HCT116 (cell line): ENCODE measurements around the gene SLC35C1. TPM values are rescaled to one million over a fixed set of nuclear protein-coding genes. Genes with fewer than 3 reads are reported as not detected.

ENCODE experiments used
- ATAC-seq: fragments of 200-7000 bp; cut with Tn5 transposase; 2 replicates; pipeline ENCODE4 v1.9.1; 2020; ENCODE audit warnings: mild to moderate bottlenecking, moderate library complexity
- BruUV-seq: library from RNA; stranded (reverse); fragments of 400-500 nt; replicated peaks from 2 replicates; lab custom pipeline; 2021; lab: Mats Ljungman, UMichigan
- CTCF ChIA-PET: fragments of 300-600 bp; sonication (Branson Sonifier 250); formaldehyde crosslinking; loops from one replicate; lab custom pipeline; 2021; ENCODE audit warnings: antibody characterized with exemption; lab: Charles Lee
- POLR2A ChIA-PET: fragments of 300-600, 350-600 bp; sonication (Branson Sonifier 250); formaldehyde crosslinking; loops from one replicate; lab custom pipeline; 2021; ENCODE audit warnings: antibody characterized with exemption; lab: Charles Lee
- RAD21 ChIA-PET, 2 experiments: fragments of 300-600 bp; sonication (Branson Sonifier 250); formaldehyde crosslinking; loops; one replicate each; lab custom pipeline; 2023; ENCODE audit warnings: low total read pairs in 2 of 2; ENCODE audit not compliant: uncharacterized antibody in 2 of 2, unreplicated experiment in 2 of 2, low non-redundant PET in 1 of 2; lab: Charles Lee
- DNase-seq: peaks from one replicate; pipeline ENCODE4 v3.0.0-alpha.2; 2010; ENCODE audit warnings: low read depth, low spot score
- H2AFZ ChIP-seq: fragments of 200-600 bp; shearing (Covaris generic), sonication (generic); 2 replicates; pipeline ENCODE4 v1.6.1; 2017; ENCODE audit warnings: low read depth, mixed run types, mixed read lengths, antibody characterized with exemption, low read length; ENCODE audit not compliant: poor library complexity, severe bottlenecking
- H3K27ac ChIP-seq: 2 replicates; pipeline ENCODE4 v1.5.1; 2012; ENCODE audit warnings: low read depth, low read length
- H3K27me3 ChIP-seq: fragments of 200-600 bp; sonication (generic); 2 replicates; pipeline ENCODE4 v1.6.1; 2016; ENCODE audit warnings: mixed run types, low read length, mixed read lengths; ENCODE audit not compliant: insufficient read depth
- H3K36me3 ChIP-seq, 2 experiments: fragments of 200-500 bp in 1 of 2; fragments of 200-600 bp in 1 of 2; sonication (Bioruptor generic) in 1 of 2; sonication (generic) in 1 of 2; 2 replicates each; pipeline versions ENCODE4 v1.5.1 to v1.6.1; 2014 to 2016; ENCODE audit warnings: low read length in 2 of 2, inconsistent platforms in 1 of 2, mixed read lengths in 1 of 2, mixed run types in 1 of 2; ENCODE audit not compliant: insufficient read depth in 2 of 2, control insufficient read depth in 1 of 2
- H3K4me1 ChIP-seq, 2 experiments: fragments of 200-600 bp in 1 of 2; sonication (generic) in 1 of 2; 2 replicates each; pipeline versions ENCODE4 v1.5.1 to v1.6.1; 2012 to 2017; ENCODE audit warnings: low read length in 2 of 2, inconsistent platforms in 1 of 2, mild to moderate bottlenecking in 1 of 2, mixed read lengths in 1 of 2, mixed run types in 1 of 2, moderate library complexity in 1 of 2; ENCODE audit not compliant: insufficient read depth in 2 of 2, control insufficient read depth in 1 of 2
- H3K4me2 ChIP-seq: fragments of 200-600 bp; sonication (generic); 2 replicates; pipeline ENCODE4 v1.6.1; 2017; ENCODE audit warnings: mixed run types, low read length, mixed read lengths
- H3K4me3 ChIP-seq, 2 experiments: fragments of 200-600 bp in 1 of 2; sonication (generic) in 1 of 2; replicated peaks in 1 of 2; 2 replicates each; pipeline ENCODE4 v1.5.1; 2011 to 2016; ENCODE audit warnings: low read length in 2 of 2, control low read depth in 1 of 2, low read depth in 1 of 2, mild to moderate bottlenecking in 1 of 2, mixed read lengths in 1 of 2, mixed run types in 1 of 2
- H3K79me2 ChIP-seq: fragments of 200-600 bp; sonication (generic); 2 replicates; pipeline ENCODE4 v1.6.1; 2017; ENCODE audit warnings: mild to moderate bottlenecking, mixed run types, low read length, moderate library complexity, mixed read lengths; ENCODE audit not compliant: insufficient read depth
- H3K9ac ChIP-seq: fragments of 200-600 bp; sonication (generic); 2 replicates; pipeline ENCODE4 v1.6.1; 2016; ENCODE audit warnings: low read length, mixed read lengths
- H3K9me2 ChIP-seq: fragments of 200-600 bp; sonication (generic), shearing (Covaris generic); 2 replicates; pipeline ENCODE4 v1.6.1; 2017; ENCODE audit warnings: mixed run types, mild to moderate bottlenecking, moderate library complexity; ENCODE audit not compliant: insufficient read depth
- H3K9me3 ChIP-seq, 2 experiments: fragments of 200-500 bp in 1 of 2; fragments of 200-600 bp in 1 of 2; sonication (Bioruptor generic) in 1 of 2; sonication (generic) in 1 of 2; 2 replicates each; pipeline ENCODE4 v1.6.1; 2014 to 2017; ENCODE audit warnings: low read length in 2 of 2, mixed read lengths in 2 of 2, inconsistent platforms in 1 of 2, low read depth in 1 of 2, mild to moderate bottlenecking in 1 of 2, mixed run types in 1 of 2, moderate library complexity in 1 of 2; ENCODE audit not compliant: control insufficient read depth in 1 of 2, insufficient read depth in 1 of 2
- H4K20me1 ChIP-seq: fragments of 200-600 bp; sonication (generic), shearing (Covaris generic); 2 replicates; pipeline ENCODE4 v1.6.1; 2017; ENCODE audit warnings: mixed run types, mild to moderate bottlenecking, moderate library complexity; ENCODE audit not compliant: insufficient read depth
- ATF3 ChIP-seq: IDR thresholded peaks from 2 replicates; pipeline ENCODE4 v1.6.1; 2012
- CBX3 ChIP-seq: IDR thresholded peaks from 2 replicates; pipeline ENCODE4 v1.6.1; 2012; ENCODE audit warnings: low read depth
- CTCF ChIP-seq, 3 experiments: fragments of 200-600 bp in 1 of 3; sonication (generic) in 1 of 3; IDR thresholded peaks in 2 of 3; conservative IDR thresholded peaks in 1 of 3; 2 replicates each; pipeline ENCODE4 v1.5.1; 2012 to 2017; ENCODE audit warnings: low read depth in 2 of 3, low read length in 2 of 3, antibody characterized with exemption in 1 of 3, borderline replicate concordance in 1 of 3, control low read depth in 1 of 3, mild to moderate bottlenecking in 1 of 3, mixed read lengths in 1 of 3, mixed run types in 1 of 3, moderate library complexity in 1 of 3; ENCODE audit not compliant: insufficient read depth in 1 of 3
- EGR1 ChIP-seq: IDR thresholded peaks from 2 replicates; pipeline ENCODE4 v1.6.1; 2012; ENCODE audit warnings: low read depth
- EZH2 ChIP-seq: fragments of 200-600 bp; sonication (generic); IDR thresholded peaks from 2 replicates; pipeline ENCODE4 v1.6.1; 2017; ENCODE audit warnings: antibody characterized with exemption, mixed run types
- EZH2phosphoT487 ChIP-seq: fragments of 200-600 bp; IDR thresholded peaks from 2 replicates; pipeline ENCODE4 v1.6.1; 2018; ENCODE audit warnings: antibody characterized with exemption, borderline replicate concordance
- FOSL1 ChIP-seq: IDR thresholded peaks from 2 replicates; pipeline ENCODE4 v1.6.1; 2012; ENCODE audit warnings: low read depth
- JUND ChIP-seq: IDR thresholded peaks from 2 replicates; pipeline ENCODE4 v1.6.1; 2012
- MAX ChIP-seq: IDR thresholded peaks from 2 replicates; pipeline ENCODE4 v1.6.1; 2012
- POLR2A ChIP-seq: IDR thresholded peaks from 2 replicates; pipeline ENCODE4 v1.7.0; 2011; ENCODE audit warnings: borderline replicate concordance; ENCODE audit not compliant: insufficient read depth, insufficient read length; ENCODE audit errors: extremely low read depth
- POLR2AphosphoS5 ChIP-seq: IDR thresholded peaks from 2 replicates; pipeline ENCODE4 v1.6.1; 2011; ENCODE audit warnings: mild to moderate bottlenecking, low read depth, low read length, moderate library complexity
- RAD21 ChIP-seq: IDR thresholded peaks from 2 replicates; pipeline ENCODE4 v1.6.1; 2012; ENCODE audit warnings: low read depth, mild to moderate bottlenecking
- SIN3A ChIP-seq: IDR thresholded peaks from 2 replicates; pipeline ENCODE4 v1.6.1; 2012; ENCODE audit warnings: low read depth
- SRF ChIP-seq: IDR thresholded peaks from 2 replicates; pipeline ENCODE4 v1.6.1; 2012; ENCODE audit warnings: low read depth
- TCF7L2 ChIP-seq: IDR thresholded peaks from 2 replicates; pipeline ENCODE4 v1.7.0; 2011; ENCODE audit warnings: borderline replicate concordance, inconsistent platforms; ENCODE audit not compliant: insufficient read depth, insufficient read length; ENCODE audit errors: extremely low read depth
- YY1 ChIP-seq: IDR thresholded peaks from 2 replicates; pipeline ENCODE4 v1.6.1; 2011; ENCODE audit warnings: low read length, low read depth, moderate library complexity, mild to moderate bottlenecking; ENCODE audit not compliant: insufficient replicate concordance; ENCODE audit errors: extremely low read depth
- ZBTB33 ChIP-seq: IDR thresholded peaks from 2 replicates; pipeline ENCODE4 v1.6.1; 2011; ENCODE audit warnings: mild to moderate bottlenecking, low read length, moderate library complexity; ENCODE audit not compliant: insufficient replicate concordance; ENCODE audit errors: extremely low read depth
- ZFX ChIP-seq: fragments of 450-650 bp; IDR thresholded peaks from 2 replicates; pipeline ENCODE4 v1.6.1; 2017
- ZNF274 ChIP-seq: fragments of 200-500 bp; sonication (Bioruptor generic); IDR thresholded peaks from 2 replicates; pipeline ENCODE4 v1.6.1; 2014; ENCODE audit warnings: mild to moderate bottlenecking, low read depth, low read length, inconsistent platforms
- intact Hi-C: fragments of 100-400 bp; cut with micrococcal nuclease; formaldehyde crosslinking; loops from 2 replicates; pipeline ENCODE4 v1.10.0; 2022
- total RNA-seq: library from RNA; stranded (reverse); gene quantifications from one replicate; pipeline ENCODE4 v1.2.1, GENCODE V29; 2021; ENCODE audit not compliant: unreplicated experiment

SLC35C1 gene
- total RNA-seq, 1 experiment from 2014 or later, result 18.2 TPM

- no peak for TF ChIP-seq MAX
- TF ChIP-seq EGR1, result no peak
- TF ChIP-seq RAD21, result no peak
- TF ChIP-seq JUND, result no peak
- TF ChIP-seq CBX3, result no peak
- TF ChIP-seq EZH2, result no peak
- TF ChIP-seq ZBTB33, result no peak
- no peak for TF ChIP-seq EZH2phosphoT487
- TF ChIP-seq SRF, result no peak
- TF ChIP-seq POLR2A, result no peak
- no peak for TF ChIP-seq CTCF (IDR thresholded peaks at IDR 0.05 in 2 of 3, conservative IDR thresholded peaks at IDR 0.05 in 1 of 3; ENCODE audit: borderline replicate concordance in 1 of 3, insufficient read depth in 1 of 3, low read depth in 2 of 3, low read length in 2 of 3)
- no peak for TF ChIP-seq ZNF274
- TF ChIP-seq POLR2AphosphoS5, result no peak
- no peak for TF ChIP-seq ATF3
- TF ChIP-seq TCF7L2, result no peak
- TF ChIP-seq SIN3A, result no peak
- TF ChIP-seq ZFX, result no peak
- TF ChIP-seq FOSL1, result no peak
- no peak for TF ChIP-seq YY1
- intact Hi-C loops, result no loop called here
- DNase-seq, result no peak
- H3K9me3 ChIP-seq, result no peaks in the 10 kb centered on the region
- no TSS peak for BruUV-seq
- no peak for ATAC-seq
- ChIA-PET CTCF (interaction anchor here (0.7 kb wide), 1 partner anchor 20 kb away, joined by 3 read pairs; no protein-coding TSS in a partner anchor), RAD21 (no interaction called here), POLR2A (no interaction called here)
- H3K4me3 ChIP-seq, result no peak overlapping the region
- 0 out of 2 replicates have a peak, but pooled peaks cover 2% of the 10 kb centered on the region for H3K27me3 ChIP-seq
- H3K9me2 ChIP-seq, result no peaks in the 10 kb centered on the region
- H3K79me2 ChIP-seq, result no peaks in the 10 kb centered on the region
- H3K36me3 ChIP-seq, result no peaks in the 10 kb centered on the region
- no peaks in the 10 kb centered on the region for H4K20me1 ChIP-seq
- H3K4me2 ChIP-seq, result no peak overlapping the region
- H2AFZ ChIP-seq, result no peak overlapping the region
- H3K9ac ChIP-seq, result no peak overlapping the region
- no peak overlapping the region for H3K27ac ChIP-seq
- H3K4me1 ChIP-seq, result no peaks in the 10 kb centered on the region
These were observed 13.4 kb upstream of the SLC35C1 start for GRCh38 chr11:45791524-45791923.
